HG03097 (cell line): Measurements from ENCODE around the gene KPRP.

Experiments used
- ATAC-seq: cut with Tn5 transposase; IDR thresholded peaks from one replicate; pipeline ENCODE4 v1.9.1; 2021; ENCODE audit not compliant: unreplicated experiment, low FRiP score

KPRP gene

GRCh38 chr1:152770411-152770810, 12.6 kb downstream of the KPRP start:
- ATAC-seq = no peak

DNA sequence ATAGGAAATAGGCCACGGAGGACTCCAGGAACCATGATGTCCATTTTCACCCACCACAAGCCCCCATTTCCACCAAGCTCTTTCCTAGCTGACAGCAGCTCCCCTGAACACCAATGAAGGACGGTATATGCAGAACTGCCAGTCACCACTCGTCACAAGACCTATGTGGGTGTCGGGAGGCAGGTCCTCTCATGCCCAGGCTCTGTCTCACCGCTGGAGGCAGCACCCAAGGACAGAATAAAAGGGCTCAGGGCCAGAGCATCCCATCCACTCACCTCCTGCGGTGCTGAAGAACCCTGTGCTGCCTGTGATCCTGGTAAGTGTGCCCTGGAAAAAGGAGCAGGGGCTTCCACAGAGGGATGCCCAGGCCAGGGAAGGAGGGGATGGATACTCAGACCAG, 17.1 kb downstream of the KPRP start, which contains the start of gene LCE1F:
Gene LCE1F (plus strand): TSS at position 266 of the 400 bp plus-strand sequence. CDS start 1,232 bp downstream, outside the sequence.
- ATAC-seq = no peak

- no peak for ATAC-seq
These were observed 18.5 kb downstream of the KPRP start for GRCh38 chr1:152776361-152776760.

DNA sequence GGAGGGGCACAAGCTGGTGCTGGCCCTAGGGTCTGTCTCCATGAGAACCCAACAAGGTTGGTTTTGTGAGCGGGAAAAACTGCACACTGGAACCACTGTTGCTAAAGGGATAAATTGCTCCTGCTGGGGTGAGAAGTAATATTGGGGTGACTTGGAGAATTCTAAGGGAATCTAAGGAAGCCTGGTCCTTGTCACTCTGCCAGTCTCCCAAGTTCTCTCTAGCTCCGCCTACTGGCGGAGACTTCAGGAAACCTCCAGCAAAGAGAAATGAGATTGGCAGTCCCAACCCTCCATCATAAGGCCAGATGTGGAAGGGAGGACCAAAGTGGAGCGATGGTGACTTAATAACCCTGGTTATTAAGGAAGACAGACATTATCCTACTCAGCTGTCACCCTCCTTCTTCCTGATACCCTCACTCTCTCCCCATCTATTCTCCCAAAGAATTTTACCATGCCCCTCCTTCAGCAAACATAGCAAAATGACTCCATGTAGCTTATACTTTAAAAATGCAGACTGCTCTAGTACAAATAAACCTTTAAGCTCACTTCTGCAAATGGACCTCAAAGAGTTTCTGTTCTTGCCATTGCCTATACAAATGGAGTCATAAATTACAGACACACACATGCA, 19.8 kb downstream of the KPRP start:
- ATAC-seq = no peak

GRCh38 chr1:152783095-152783494, 25.3 kb downstream of the KPRP start:
- ATAC-seq = no peak

GRCh38 chr1:152786077-152786476, 28.3 kb downstream of the KPRP start, which contains the start of gene LCE1E:
Gene LCE1E, plus strand, starts transcription at chr1:152786257. Its CDS starts 1,043 bp downstream, at chr1:152787300.
- ATAC-seq = no peak

DNA sequence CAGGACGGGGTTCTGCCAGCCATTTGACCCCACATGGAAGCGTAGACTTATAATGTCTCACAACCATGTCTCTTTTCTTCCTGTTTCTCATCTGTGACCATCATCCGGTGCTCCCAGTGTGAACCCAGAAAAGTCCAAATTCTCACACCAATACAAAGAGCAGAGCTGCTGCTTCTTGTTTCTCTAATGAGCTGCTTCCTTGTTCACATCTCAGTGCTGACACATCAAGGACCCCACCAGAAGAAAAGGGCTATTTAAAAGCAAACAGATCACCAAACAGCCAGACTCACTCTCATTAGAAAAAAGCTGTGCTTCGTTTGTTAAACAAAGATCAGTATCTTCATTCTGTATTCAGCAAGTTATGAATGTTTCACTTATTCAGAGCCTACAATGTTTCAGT, 37.9 kb downstream of the KPRP start:
- ATAC-seq = no peak

GRCh38 chr1:152796421-152796820, 38.6 kb downstream of the KPRP start, which contains the start of gene LCE1D:
Gene LCE1D, plus strand, starts transcription at chr1:152796721. Its CDS starts 1,074 bp downstream, at chr1:152797795.
- no peak for ATAC-seq

- no peak for ATAC-seq
These were observed 43.5 kb downstream of the KPRP start for GRCh38 chr1:152801333-152801732.

- no peak for ATAC-seq
These were observed 48.8 kb downstream of the KPRP start, which contains the start of gene LCE1C for GRCh38 chr1:152806576-152806975. Gene LCE1C, minus strand, starts transcription at chr1:152806651. Its CDS starts 1,173 bp downstream, at chr1:152805478.

- no peak for ATAC-seq
These were observed 53.2 kb downstream of the KPRP start for GRCh38 chr1:152811050-152811449.
